Activated T-cell treated with anti-CD3 and anti-CD28 coated beads for 48 hours (primary cell): Measurements from ENCODE around the gene PPFIBP1.
"Not testable (repeated sequence)": the region's sequence is repeated elsewhere in the genome, so short reads cannot be mapped to it uniquely, and the experiment has no call there.

ENCODE experiments used
- DNase-seq: peaks from one replicate; pipeline ENCODE4 v3.0.0-alpha.2; 2020; ENCODE audit warnings: low read depth

The PPFIBP1 gene

GRCh38 chr12:27542628-27543027 lies 18.6 kb downstream of the PPFIBP1 start:
- DNase-seq: no peak

- not testable (repeated sequence) for DNase-seq
Measured at GRCh38 chr12:27544858-27545257, 20.9 kb downstream of the PPFIBP1 start.

GRCh38 chr12:27545665-27546064 lies 21.7 kb downstream of the PPFIBP1 start:
- no peak for DNase-seq

- no peak for DNase-seq
Measured at GRCh38 chr12:27547592-27547991, 23.6 kb downstream of the PPFIBP1 start.

GRCh38 chr12:27548301-27549199 lies 24.5 kb downstream of the PPFIBP1 start:
- DNase-seq: no peak

- no peak for DNase-seq
Measured at GRCh38 chr12:27549236-27549800, 25.3 kb downstream of the PPFIBP1 start.

GRCh38 chr12:27549801-27550652 lies 26.0 kb downstream of the PPFIBP1 start:
- DNase-seq: no peak

- DNase-seq: no peak
Measured at GRCh38 chr12:27550653-27550975, 26.6 kb downstream of the PPFIBP1 start.

- DNase-seq: no peak
Measured at GRCh38 chr12:27551172-27551840, 27.3 kb downstream of the PPFIBP1 start.

GRCh38 chr12:27552235-27552634 lies 28.2 kb downstream of the PPFIBP1 start:
- DNase-seq: no peak

- no peak for DNase-seq
Measured at GRCh38 chr12:27552886-27553560, 29.0 kb downstream of the PPFIBP1 start.

- DNase-seq: no peak
Measured at GRCh38 chr12:27553941-27554340, 29.9 kb downstream of the PPFIBP1 start.

- DNase-seq: no peak
Measured at GRCh38 chr12:27554421-27555186, 30.6 kb downstream of the PPFIBP1 start.

- DNase-seq: no peak
Measured at GRCh38 chr12:27555361-27555760, 31.4 kb downstream of the PPFIBP1 start.

- no peak for DNase-seq
Measured at GRCh38 chr12:27555925-27556778, 32.1 kb downstream of the PPFIBP1 start.

- no peak for DNase-seq
Measured at GRCh38 chr12:27560126-27560525, 36.1 kb downstream of the PPFIBP1 start.

GRCh38 chr12:27561535-27562350 lies 37.7 kb downstream of the PPFIBP1 start:
- DNase-seq: no peak

GRCh38 chr12:27564612-27565213 lies 40.7 kb downstream of the PPFIBP1 start:
- DNase-seq: no peak

- no peak for DNase-seq
Measured at GRCh38 chr12:27566159-27566558, 42.2 kb downstream of the PPFIBP1 start.
